GM06990 (cell line): ENCODE data around the gene TMEM117.

ENCODE experiments used
- DNase-seq: peaks from one replicate; pipeline ENCODE4 v3.0.0-alpha.2; 2011; ENCODE audit not compliant: insufficient read length; ENCODE audit errors: extremely low read depth
- H3K27me3 ChIP-seq: replicated peaks from 2 replicates; pipeline ENCODE4 v1.6.0; 2011; ENCODE audit warnings: low read length; ENCODE audit not compliant: control insufficient read depth, insufficient read depth
- H3K36me3 ChIP-seq: 2 replicates; pipeline ENCODE4 v1.5.1; 2011; ENCODE audit warnings: low read length; ENCODE audit not compliant: control insufficient read depth, insufficient read depth
- H3K4me3 ChIP-seq: replicated peaks from 2 replicates; pipeline ENCODE4 v1.5.1; 2011; ENCODE audit warnings: low read depth, mild to moderate bottlenecking, control low read depth, low read length
- CTCF ChIP-seq: IDR thresholded peaks from 2 replicates; pipeline ENCODE4 v1.5.1; 2011; ENCODE audit warnings: low read length, control low read depth, mild to moderate bottlenecking, inconsistent platforms; ENCODE audit not compliant: insufficient read depth, poor library complexity, severe bottlenecking

Gene TMEM117

GRCh38 chr12:44342371-44342770 is 506.5 kb downstream of the TMEM117 start:
- TF ChIP-seq CTCF = no peak
- Histone ChIP-seq H3K4me3 (no peak overlapping the region), H3K27me3 (no peaks in the 10 kb centered on the region), H3K36me3 (no peaks in the 10 kb centered on the region)
- no peak for DNase-seq

- Histone ChIP-seq H3K36me3 (no peaks in the 10 kb centered on the region), H3K27me3 (no peaks in the 10 kb centered on the region), H3K4me3 (no peak overlapping the region)
- no peak for DNase-seq
- TF ChIP-seq CTCF = no peak
These were observed 511.3 kb downstream of the TMEM117 start for GRCh38 chr12:44347145-44347544.

DNA sequence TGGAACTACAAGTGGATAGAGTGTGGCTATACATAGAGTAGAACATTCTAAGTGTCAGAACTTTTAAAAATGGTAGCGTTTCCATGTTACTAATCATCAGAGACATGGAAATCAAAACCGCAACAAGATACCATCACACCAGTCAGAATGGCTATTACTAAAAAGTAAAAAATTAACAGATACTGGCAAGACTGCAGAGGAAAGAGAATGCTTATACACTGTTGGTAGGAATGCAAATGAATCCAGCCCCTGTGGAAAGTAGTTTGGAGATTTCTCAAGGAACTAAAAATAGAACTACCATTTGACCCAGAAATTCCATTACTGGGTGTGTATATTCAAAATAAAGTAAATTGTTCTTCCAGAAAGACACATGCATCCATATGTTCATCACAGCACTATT is 521.6 kb downstream of the TMEM117 start:
- Histone ChIP-seq H3K27me3 (no peaks in the 10 kb centered on the region), H3K4me3 (no peak overlapping the region), H3K36me3 (no peaks in the 10 kb centered on the region)
- no peak for DNase-seq
- TF ChIP-seq CTCF = no peak

DNA sequence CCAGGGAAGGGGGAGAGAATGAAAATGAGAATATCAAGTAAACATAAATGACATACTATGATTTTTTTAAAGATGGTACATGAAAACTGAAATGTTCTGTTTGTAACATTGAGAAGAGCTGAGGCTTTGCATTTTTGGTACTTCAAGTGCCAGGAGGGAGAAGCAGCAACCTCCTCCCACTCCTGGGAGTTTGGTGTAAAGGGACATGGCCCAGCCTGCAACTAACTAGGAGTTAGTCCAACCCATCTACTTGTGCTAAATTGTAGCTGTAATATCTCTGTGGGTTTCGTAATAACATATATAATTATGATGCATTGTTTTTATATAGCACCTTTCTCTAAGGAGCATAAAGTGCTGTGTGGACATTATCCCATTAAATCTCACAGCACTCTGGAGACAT is 522.8 kb downstream of the TMEM117 start:
- Histone ChIP-seq H3K36me3 (no peaks in the 10 kb centered on the region), H3K27me3 (no peaks in the 10 kb centered on the region), H3K4me3 (no peak overlapping the region)
- no peak for TF ChIP-seq CTCF
- no peak for DNase-seq

- no peak for TF ChIP-seq CTCF
- no peaks in the 10 kb centered on the region for H3K27me3 ChIP-seq
- H3K36me3 ChIP-seq = no peaks in the 10 kb centered on the region
- H3K4me3 ChIP-seq = no peak overlapping the region
- no peak for DNase-seq
These were observed 527.1 kb downstream of the TMEM117 start for GRCh38 chr12:44362947-44363346.

GRCh38 chr12:44367136-44367535 is 531.3 kb downstream of the TMEM117 start:
- Histone ChIP-seq H3K4me3 (no peak overlapping the region), H3K36me3 (no peaks in the 10 kb centered on the region), H3K27me3 (no peaks in the 10 kb centered on the region)
- no peak for TF ChIP-seq CTCF
- no peak for DNase-seq
